ENCODE data around the gene NPAS2.

The NPAS2 gene

GRCh38 chr2:100976061-100976460 is 156.1 kb downstream of the NPAS2 start:
- no peak for DNase-seq

DNA sequence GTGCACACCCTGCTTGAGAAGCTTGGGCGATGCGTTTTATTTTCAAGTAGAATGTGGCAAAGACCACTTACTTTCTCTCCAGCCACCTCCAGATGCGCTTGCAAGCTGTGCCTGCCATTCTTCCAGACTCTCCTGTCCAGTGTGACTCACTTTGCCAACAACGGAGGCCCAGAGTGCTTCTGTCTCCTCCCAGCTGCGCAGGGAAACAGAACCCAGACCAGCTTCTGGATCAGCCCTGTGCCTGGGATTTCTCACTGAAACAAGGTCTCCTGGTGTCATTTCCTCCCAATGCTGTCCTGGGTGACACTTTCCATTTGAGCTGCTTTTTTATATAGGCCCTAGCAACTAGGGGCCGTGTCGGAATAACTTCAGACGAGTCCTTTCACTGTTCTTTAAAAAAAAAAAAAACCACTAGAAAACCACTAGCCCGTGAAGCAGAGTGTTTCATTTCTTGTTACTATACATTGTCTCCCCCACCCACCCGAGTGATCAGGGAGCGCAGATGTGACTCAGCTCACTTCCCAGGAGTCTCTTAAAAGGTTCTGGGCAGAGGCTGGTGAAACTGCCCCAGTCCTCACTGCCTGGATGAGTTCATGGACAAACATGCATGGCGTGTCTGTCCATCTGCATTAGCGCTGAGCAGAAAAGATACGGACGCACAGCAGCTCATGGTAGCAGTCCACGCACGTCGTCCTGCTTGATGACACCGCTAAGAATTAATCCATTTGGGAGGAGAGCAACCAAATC is 156.9 kb downstream of the NPAS2 start:
- DNase-seq: no peak

GRCh38 chr2:100977511-100977910 is 157.6 kb downstream of the NPAS2 start:
- DNase-seq: no peak

- DNase-seq: no peak
Observed at GRCh38 chr2:100978582-100979191, 158.7 kb downstream of the NPAS2 start.

GRCh38 chr2:100980046-100980445 is 160.1 kb downstream of the NPAS2 start:
- DNase-seq: no peak

- no peak for DNase-seq
Observed at GRCh38 chr2:100981011-100981410, 161.1 kb downstream of the NPAS2 start.

DNA sequence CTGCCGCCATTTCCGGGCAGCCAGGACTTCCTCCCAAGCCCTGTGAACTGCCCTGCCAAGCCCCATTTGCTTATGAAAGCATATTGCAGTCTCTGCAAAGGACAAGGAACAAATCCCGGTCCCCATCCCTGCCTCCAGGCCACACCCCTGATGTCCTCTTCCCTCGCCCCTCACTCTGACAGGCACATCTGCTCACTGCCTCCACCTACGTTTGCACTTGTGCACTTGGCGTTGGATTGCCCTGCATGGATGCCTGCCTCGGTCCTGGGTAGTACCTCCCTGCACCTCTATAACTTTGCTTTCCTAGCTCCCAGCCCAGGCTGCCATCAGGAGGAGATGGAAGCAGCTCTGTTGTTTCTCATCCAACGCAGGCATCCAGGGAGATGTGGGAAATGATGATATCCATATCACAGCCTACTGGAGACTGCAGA is 162.5 kb downstream of the NPAS2 start:
- DNase-seq: no peak

DNA sequence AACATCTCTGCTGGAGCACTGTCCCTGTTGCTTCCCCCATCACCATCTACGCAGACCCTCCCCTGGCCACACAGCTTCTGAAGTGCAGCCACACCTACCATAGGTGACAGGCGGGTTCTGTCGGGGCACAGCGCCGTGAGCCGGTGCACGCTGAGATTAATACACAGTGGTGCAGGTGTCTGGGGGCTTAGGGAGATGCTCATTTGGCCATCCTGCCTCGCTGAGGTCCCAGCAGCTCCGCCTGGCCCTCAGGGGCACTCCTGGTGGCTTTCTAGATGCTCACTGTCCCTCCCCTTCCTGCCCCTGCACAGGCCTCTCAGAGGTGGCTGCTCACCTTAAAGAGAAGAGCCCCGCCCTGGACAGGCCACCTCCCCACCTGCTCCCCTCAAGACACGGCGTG is 163.3 kb downstream of the NPAS2 start:
- no peak for DNase-seq

DNA sequence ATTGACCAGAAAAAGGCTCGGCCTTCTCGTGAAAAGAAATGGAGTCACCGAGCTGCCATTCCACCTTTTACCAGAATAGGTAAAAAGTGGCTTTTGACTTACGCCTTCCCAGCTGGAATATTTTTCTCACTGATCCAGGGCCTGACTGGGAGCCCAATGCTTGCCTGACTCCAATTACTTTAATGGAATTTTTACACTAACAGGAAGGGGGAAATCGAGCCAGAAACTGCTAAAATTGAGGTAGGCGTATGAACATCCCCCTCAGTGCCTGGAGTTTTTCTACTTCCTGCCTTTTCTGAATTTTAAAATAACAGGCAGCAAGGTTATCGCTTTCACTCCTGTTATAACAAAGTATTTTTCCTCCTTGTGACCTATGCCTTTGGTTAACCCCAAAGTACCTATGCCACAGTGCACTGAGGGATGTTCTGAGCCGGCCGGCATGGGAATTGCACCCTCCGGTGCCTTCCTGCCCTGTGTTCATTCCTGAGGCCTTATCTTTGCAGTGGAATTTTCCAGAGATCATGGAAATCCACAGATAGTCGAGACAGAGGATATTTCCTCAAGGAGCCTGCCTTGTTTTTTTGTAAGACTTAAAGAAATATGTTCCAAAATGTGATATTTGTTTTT is 163.9 kb downstream of the NPAS2 start:
- DNase-seq: no peak

DNA sequence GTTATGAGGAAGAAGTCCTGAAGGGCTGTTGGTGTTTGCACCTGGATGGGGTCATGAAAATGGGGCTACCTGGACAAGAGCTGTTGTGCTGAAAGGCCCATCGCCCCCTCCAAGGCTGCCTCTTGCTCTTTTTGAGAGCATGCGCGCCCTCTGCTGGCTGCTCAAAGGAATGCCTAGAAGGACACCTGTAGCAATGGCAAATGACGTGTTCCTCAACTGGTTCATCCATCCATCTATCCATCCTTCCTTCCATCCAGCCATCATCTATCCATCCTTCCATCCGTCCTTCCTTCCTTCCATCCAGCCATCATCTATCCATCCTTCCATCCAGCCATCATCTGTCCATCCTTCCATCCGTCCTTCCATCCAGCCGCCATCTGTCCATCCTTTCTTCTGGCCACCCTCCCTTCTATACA is 165.0 kb downstream of the NPAS2 start:
- peak; percentile 74 for DNase-seq

GRCh38 chr2:100986157-100986556 is 166.2 kb downstream of the NPAS2 start:
- DNase-seq: no peak

GRCh38 chr2:100987536-100987935 is 167.6 kb downstream of the NPAS2 start:
- no peak for DNase-seq

DNA sequence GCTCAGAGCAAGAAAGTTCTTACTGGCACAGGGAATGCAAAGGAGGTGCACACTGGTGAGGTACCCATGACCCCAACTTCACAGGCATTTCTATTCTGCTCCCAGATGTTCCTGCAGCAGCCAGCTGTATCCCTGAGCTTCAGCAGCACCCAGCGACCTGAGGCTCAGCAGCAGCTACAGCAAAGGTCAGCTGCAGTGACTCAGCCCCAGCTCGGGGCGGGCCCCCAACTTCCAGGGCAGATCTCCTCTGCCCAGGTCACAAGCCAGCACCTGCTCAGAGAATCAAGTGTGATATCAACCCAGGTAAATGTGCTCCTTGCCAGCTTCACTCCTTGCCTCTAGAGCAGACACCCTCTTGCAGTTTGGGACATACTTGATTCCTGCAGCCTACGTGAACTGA is 168.0 kb downstream of the NPAS2 start:
- no peak for DNase-seq

GRCh38 chr2:100988630-100989417 is 168.9 kb downstream of the NPAS2 start:
- no peak for DNase-seq

DNA sequence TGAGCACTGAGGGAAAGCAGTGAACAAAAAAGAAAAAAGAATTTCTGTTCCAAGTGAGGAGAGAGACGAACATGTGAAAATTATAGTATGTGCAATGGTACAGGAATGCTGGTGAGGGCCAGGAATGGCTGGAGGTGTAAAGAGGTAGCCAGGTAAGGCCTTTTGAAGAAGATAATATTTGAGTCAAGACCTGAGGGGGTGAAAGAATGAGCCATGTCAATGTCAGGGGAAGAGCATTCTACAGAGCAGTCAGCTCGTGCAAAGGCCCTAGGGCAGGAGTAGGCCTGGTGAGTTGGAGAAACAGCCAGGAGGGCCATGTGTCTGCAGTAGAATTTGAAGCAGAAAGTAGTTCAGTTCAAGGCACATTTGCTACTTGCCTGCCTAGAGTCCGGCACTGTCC is 169.7 kb downstream of the NPAS2 start:
- DNase-seq: no peak

- no peak for DNase-seq
Observed at GRCh38 chr2:100990166-100990565, 170.2 kb downstream of the NPAS2 start.

DNA sequence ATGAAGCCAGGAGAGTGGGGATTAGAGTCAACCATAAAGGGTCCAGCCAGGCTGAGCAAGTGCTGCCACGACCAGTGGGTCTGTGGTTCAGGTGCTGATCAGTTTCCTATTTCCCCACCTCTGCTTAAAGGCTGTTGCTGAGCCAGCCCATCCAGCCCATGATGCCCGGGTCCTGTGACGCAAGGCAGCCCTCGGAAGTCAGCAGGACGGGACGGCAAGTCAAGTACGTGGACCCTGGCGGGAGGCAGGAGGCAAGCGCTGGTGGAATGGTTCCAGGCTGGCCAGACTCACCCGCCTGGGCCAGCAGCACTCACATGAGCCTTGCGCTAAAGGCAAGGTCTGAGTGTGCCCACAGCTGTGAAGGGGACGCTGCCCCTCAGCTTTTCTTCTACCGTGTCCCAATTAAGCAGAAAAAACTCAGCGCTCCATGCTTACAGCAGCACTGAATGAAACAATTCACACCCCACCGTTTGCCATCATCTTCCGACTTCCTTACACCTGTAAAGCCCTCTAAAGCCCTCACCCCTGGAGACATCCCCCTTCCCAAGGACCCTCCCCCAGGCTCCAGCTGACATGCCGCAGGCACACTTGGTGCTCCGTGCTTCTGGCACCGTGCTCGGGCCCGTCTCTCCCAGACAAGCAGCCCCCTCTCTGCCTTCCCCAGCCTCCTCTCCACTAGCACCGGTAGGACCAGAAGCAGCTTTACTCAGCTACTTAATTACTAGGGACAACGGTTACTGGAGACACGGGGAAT is 170.9 kb downstream of the NPAS2 start:
- no peak for DNase-seq

- no peak for DNase-seq
Observed at GRCh38 chr2:100991404-100991773, 171.4 kb downstream of the NPAS2 start.

DNA sequence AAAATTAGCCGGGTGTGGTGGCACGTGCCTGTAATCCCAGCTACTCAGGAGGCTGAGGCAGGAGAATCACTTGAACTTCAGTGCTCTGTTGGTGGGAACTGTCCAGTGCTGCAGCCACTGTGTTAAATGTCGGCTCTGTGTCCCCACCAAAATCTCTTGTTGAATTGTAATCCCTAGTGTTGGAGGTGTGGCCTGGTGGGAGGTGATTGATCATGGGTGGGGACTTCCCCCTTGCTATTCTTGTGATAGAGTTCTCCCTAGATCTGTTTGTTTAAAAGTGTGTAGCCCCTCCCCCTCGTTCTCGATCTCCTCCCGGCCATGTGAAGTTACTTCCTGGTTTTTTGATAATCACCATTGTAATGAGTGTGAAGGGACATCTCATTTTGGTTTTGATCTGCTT is 172.3 kb downstream of the NPAS2 start:
- DNase-seq: no peak

GRCh38 chr2:100993294-100993693 is 173.4 kb downstream of the NPAS2 start:
- DNase-seq: no peak

DNA sequence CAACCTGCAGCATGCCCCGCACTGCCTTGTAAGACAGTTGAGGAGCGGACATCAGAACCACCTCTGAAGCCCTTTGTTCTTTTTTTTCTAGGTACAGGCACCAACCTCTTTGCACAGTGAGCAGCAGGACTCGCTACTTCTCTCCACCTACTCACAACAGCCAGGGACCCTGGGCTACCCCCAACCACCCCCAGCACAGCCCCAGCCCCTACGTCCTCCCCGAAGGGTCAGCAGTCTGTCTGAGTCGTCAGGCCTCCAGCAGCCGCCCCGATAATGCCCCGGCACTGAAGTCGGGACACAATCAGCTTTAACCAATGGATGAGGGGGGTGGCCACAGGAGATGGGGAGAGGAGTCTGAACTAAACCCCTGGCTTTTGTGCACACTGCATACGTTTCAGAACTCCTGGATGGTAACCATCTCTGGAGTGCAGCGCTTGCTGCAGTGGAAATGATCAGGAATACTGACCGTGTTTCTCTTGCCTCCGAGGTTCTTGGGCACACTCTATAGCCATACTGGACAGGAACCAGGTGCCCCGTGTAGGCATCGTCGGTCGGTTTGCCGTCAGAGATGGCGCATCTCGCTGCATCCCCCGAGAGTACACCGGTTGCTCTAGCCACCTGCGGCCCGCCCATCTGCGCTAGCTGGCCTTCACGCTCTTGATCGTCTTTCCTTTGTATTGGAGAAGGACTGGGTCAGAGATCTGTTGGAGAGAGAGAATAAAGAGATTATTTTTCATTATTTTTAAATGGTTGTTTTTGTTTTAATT is 175.6 kb downstream of the NPAS2 start:
- DNase-seq: no peak

Data from T-helper 9 cell (primary cell).